ENCODE results near the gene OLFML2A.

DNA sequence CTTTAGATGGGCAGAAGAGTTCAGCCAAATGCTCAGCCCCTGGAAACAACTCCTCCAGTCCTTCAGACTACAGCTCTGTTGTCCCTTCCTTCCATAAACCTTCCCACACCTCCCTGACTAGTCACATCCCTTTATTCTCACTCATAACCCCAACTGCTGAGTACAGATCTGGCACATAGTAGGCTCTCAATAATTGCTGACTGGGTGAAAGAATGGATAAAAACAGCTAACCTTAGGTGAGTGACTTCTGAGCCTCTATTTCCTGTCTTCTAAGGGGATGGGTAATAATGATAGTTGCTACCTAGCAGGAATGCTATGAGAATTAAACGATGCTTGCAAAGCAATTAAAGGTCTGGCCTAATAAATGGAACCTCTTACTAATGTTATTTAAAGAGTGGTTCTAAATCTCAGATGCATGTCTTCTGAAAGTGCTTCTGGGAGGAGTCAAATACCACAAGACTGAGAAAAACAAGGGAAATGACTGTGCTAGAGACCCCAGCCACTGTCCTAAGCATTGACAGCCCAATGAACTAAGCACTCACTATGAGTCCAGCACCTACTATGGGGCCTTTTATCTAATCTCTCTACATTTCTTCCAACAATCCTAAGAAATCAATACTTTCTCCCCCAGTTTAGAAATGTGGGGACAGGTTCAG is 3.3 kb upstream of the OLFML2A start:
- TF ChIP-seq POLR2A (IDR thresholded peaks at IDR 0.05; ENCODE audit: low read depth, low read length) = no peak
- no peak for TF ChIP-seq RFX5 (IDR thresholded peaks at IDR 0.05; ENCODE audit: low read depth, low read length)
- TF ChIP-seq, protein P1, sequence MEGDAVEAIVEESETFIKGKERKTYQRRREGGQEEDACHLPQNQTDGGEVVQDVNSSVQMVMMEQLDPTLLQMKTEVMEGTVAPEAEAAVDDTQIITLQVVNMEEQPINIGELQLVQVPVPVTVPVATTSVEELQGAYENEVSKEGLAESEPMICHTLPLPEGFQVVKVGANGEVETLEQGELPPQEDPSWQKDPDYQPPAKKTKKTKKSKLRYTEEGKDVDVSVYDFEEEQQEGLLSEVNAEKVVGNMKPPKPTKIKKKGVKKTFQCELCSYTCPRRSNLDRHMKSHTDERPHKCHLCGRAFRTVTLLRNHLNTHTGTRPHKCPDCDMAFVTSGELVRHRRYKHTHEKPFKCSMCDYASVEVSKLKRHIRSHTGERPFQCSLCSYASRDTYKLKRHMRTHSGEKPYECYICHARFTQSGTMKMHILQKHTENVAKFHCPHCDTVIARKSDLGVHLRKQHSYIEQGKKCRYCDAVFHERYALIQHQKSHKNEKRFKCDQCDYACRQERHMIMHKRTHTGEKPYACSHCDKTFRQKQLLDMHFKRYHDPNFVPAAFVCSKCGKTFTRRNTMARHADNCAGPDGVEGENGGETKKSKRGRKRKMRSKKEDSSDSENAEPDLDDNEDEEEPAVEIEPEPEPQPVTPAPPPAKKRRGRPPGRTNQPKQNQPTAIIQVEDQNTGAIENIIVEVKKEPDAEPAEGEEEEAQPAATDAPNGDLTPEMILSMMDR (conservative IDR thresholded peaks at IDR 0.05; ENCODE audit: low read depth, low read length) = no peak
- TF ChIP-seq, protein P2, sequence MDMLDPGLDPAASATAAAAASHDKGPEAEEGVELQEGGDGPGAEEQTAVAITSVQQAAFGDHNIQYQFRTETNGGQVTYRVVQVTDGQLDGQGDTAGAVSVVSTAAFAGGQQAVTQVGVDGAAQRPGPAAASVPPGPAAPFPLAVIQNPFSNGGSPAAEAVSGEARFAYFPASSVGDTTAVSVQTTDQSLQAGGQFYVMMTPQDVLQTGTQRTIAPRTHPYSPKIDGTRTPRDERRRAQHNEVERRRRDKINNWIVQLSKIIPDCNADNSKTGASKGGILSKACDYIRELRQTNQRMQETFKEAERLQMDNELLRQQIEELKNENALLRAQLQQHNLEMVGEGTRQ (IDR thresholded peaks at IDR 0.05; ENCODE audit: low read depth, low read length) = no peak
- no peak for TF ChIP-seq RCOR1 (IDR thresholded peaks at IDR 0.05; ENCODE audit: insufficient replicate concordance, low read length)
- TF ChIP-seq, protein P3, sequence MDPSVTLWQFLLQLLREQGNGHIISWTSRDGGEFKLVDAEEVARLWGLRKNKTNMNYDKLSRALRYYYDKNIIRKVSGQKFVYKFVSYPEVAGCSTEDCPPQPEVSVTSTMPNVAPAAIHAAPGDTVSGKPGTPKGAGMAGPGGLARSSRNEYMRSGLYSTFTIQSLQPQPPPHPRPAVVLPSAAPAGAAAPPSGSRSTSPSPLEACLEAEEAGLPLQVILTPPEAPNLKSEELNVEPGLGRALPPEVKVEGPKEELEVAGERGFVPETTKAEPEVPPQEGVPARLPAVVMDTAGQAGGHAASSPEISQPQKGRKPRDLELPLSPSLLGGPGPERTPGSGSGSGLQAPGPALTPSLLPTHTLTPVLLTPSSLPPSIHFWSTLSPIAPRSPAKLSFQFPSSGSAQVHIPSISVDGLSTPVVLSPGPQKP (IDR thresholded peaks at IDR 0.05; ENCODE audit: borderline replicate concordance, low read depth, low read length) = no peak
- peak; percentile 43 for TF ChIP-seq MAFK (IDR thresholded peaks at IDR 0.05; ENCODE audit: low read depth, low read length)
- TF ChIP-seq BHLHE40 (IDR thresholded peaks at IDR 0.05; ENCODE audit: low read depth, low read length) = no peak
- no peak for TF ChIP-seq CEBPB (IDR thresholded peaks at IDR 0.05; ENCODE audit: low read depth, low read length)
- TF ChIP-seq RAD21 (IDR thresholded peaks at IDR 0.05; ENCODE audit: low read length) = no peak
- TF ChIP-seq MXI1 (IDR thresholded peaks at IDR 0.05; ENCODE audit: borderline replicate concordance, low read depth, low read length) = no peak
